Duodenal mucosa (tissue), 2 donors: ENCODE results near the gene STUB1.

ENCODE experiments used
- H3K27ac ChIP-seq: one replicate; pipeline ENCODE4 v1.7.0; 2013; ENCODE audit warnings: low read depth, low read length
- H3K27me3 ChIP-seq, 2 donors: one replicate each; pipeline ENCODE4 v1.7.0; 2013; ENCODE audit warnings: low read length in 2 of 2, control low read depth in 1 of 2; ENCODE audit not compliant: insufficient read depth in 2 of 2, control insufficient read depth in 1 of 2
- H3K36me3 ChIP-seq, 2 donors: one replicate each; pipeline ENCODE4 v1.7.0; 2013; ENCODE audit warnings: low read length in 2 of 2, control low read depth in 1 of 2; ENCODE audit not compliant: insufficient read depth in 2 of 2, control insufficient read depth in 1 of 2
- H3K4me1 ChIP-seq, 2 donors: one replicate each; pipeline ENCODE4 v1.7.0; 2013; ENCODE audit warnings: low read length in 2 of 2, control low read depth in 1 of 2; ENCODE audit not compliant: insufficient read depth in 2 of 2, control insufficient read depth in 1 of 2
- H3K4me3 ChIP-seq, 2 donors: one replicate each; pipeline ENCODE4 v1.7.0; 2013; ENCODE audit warnings: low read length in 2 of 2, low read depth in 1 of 2
- H3K9ac ChIP-seq, 2 donors: one replicate each; pipeline ENCODE4 v1.7.0; 2013; ENCODE audit warnings: low read length in 2 of 2, low read depth in 1 of 2
- H3K9me3 ChIP-seq, 2 donors: one replicate each; pipeline ENCODE4 v1.7.0; 2013; ENCODE audit warnings: low read length in 2 of 2, control low read depth in 1 of 2; ENCODE audit not compliant: control insufficient read depth in 1 of 2

The STUB1 gene

DNA sequence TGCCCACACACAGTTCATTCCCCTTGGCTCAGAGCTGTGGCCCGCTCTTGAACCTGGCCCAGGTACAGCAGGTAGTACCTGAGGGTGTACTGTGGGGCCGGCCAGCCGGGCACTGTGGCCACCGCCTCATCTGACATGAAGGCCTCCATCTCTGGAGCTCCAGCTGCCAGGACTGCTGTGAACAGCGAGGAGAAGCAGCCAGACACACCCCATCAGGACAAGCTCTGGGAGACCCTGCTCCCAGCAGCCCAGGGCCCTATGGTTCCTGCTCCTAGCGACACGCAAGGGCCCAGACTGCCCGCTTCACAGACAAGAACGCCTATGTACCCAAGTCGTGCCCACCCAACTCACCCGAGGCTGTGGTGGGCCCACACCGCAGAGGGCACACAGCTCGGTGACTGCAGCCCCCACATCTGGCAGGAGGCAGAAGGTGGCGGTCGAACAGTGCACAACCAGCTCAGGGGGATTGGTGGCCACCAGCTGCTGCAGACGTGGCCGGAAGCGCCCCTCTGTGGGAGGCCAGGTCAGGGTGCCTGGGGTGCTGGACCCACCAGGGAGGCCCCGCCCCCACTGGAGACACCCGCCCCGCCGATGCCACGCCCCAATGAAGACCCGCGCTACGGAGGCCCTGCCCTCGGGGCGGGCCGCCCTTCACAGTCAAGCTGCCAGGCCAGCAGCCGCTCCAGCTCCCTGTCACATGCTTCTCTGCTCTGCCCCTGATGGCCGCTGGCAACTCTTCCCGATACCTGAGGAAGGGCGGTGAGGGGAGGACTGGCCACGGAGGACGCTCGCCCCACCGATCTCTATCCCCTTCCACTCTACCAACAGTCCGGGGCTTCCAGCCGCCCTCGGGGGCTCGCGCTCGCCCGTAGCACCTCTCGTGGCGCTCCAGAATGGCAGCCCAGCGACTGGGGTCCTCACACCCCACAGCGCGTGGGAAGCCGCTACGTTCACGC lies 1.1 kb upstream of the STUB1 start:
- peak overlapping the region; percentile 35 to 72 for H3K4me3 ChIP-seq
- H3K27me3 ChIP-seq, result no peaks in the 10 kb centered on the region
- H3K9me3 ChIP-seq, result no peaks in the 10 kb centered on the region
- H3K9ac ChIP-seq, result peak overlapping the region in 1 of 2 donors; percentile 2
- peak overlapping the region; percentile 57 for H3K27ac ChIP-seq
- H3K4me1 ChIP-seq, result peaks cover 34 to 53% of the 10 kb centered on the region in 2 donors
- H3K36me3 ChIP-seq, result peaks cover 18 to 22% of the 10 kb centered on the region in 2 donors

DNA sequence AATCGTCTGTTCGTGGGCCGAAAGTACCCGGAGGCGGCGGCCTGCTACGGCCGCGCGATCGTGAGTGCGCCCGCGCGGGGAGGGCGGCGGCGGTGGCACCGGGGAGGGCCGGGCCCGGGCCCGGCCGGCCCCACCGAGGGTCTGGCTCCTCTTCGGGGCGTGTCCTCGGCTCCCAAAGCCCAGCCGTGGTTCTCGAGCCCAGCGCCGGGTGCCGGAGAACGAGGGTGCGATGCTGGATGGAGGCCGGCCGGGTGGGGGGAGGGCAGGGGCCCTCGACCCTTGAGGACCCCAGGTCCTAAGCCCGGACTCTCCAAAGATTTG lies 375 bp downstream of the STUB1 start:
- Histone ChIP-seq H3K9me3 (no peaks in the 10 kb centered on the region), H3K27me3 (no peaks in the 10 kb centered on the region), H3K27ac (peak overlapping the region; percentile 50), H3K4me1 (peaks cover 29 to 56% of the 10 kb centered on the region in 2 donors), H3K4me3 (peak overlapping the region; percentile 79 to 84), H3K36me3 (peaks cover 18 to 25% of the 10 kb centered on the region in 2 donors), H3K9ac (peak overlapping the region; percentile 76 to 78)

DNA sequence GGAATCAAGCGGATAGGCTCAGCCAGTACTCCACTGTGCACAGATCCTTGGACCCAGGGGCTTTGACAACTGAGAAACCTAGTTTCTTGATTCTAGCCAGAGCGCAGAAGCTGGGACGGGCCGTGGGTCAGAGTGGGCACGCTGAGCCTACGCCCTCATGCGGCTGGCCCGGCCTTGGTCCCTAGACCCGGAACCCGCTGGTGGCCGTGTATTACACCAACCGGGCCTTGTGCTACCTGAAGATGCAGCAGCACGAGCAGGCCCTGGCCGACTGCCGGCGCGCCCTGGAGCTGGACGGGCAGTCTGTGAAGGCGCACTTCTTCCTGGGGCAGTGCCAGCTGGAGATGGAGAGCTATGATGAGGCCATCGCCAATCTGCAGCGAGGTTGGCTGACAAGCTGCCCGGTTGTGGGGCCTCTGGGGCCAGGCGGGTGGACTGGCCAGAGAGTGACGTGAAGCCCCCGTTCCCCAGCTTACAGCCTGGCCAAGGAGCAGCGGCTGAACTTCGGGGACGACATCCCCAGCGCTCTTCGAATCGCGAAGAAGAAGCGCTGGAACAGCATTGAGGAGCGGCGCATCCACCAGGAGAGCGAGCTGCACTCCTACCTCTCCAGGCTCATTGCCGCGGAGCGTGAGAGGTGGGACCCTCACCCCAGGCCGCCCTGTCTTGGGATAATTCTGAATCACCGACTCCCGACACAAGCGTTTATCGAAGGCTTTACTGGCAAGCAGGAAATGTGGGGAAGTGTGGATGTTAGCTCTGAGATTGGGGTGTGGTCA lies 946 bp downstream of the STUB1 start:
- Histone ChIP-seq H3K9me3 (no peaks in the 10 kb centered on the region), H3K4me1 (peaks cover 27 to 54% of the 10 kb centered on the region in 2 donors), H3K9ac (peak overlapping the region; percentile 76 to 78), H3K4me3 (peak overlapping the region; percentile 79 to 84), H3K36me3 (peaks cover 18 to 25% of the 10 kb centered on the region in 2 donors), H3K27me3 (no peaks in the 10 kb centered on the region), H3K27ac (peak overlapping the region; percentile 39)

DNA sequence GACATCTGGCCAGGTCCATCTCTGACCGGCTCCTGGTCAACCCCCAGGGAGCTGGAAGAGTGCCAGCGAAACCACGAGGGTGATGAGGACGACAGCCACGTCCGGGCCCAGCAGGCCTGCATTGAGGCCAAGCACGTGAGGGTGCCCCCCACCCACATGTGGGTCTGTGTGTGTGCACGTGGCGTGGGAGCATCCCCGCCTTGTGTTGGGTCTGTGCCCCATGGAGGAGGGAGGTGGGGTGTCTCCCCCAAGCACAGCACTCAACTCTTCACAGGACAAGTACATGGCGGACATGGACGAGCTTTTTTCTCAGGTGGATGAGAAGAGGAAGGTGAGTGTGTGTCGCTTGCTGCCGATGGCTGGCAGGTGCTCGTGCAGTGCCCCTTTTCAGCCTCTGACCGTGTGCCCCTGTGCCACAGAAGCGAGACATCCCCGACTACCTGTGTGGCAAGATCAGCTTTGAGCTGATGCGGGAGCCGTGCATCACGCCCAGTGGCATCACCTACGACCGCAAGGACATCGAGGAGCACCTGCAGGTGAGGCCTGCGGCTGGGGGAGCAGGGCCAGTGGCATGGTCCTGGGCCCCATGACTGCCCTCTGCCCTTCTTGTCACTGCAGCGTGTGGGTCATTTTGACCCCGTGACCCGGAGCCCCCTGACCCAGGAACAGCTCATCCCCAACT lies 1.7 kb downstream of the STUB1 start:
- no peaks in the 10 kb centered on the region for H3K9me3 ChIP-seq
- H3K27me3 ChIP-seq, result no peaks in the 10 kb centered on the region
- peak overlapping the region; percentile 76 to 78 for H3K9ac ChIP-seq
- no peak overlapping the region for H3K27ac ChIP-seq
- H3K4me3 ChIP-seq, result peak overlapping the region; percentile 79 to 84
- H3K4me1 ChIP-seq, result peaks cover 19 to 47% of the 10 kb centered on the region in 2 donors
- peaks cover 21 to 31% of the 10 kb centered on the region in 2 donors for H3K36me3 ChIP-seq

- peak overlapping the region; percentile 71 to 77 for H3K4me3 ChIP-seq
- H3K9ac ChIP-seq, result peak overlapping the region in 1 of 2 donors; percentile 54
- no peaks in the 10 kb centered on the region for H3K27me3 ChIP-seq
- H3K4me1 ChIP-seq, result peaks cover 19 to 41% of the 10 kb centered on the region in 2 donors
- no peaks in the 10 kb centered on the region for H3K9me3 ChIP-seq
- H3K27ac ChIP-seq, result no peak overlapping the region
- peaks cover 21 to 40% of the 10 kb centered on the region in 2 donors for H3K36me3 ChIP-seq
These were observed 2.5 kb downstream of the STUB1 start for GRCh38 chr16:682493-683395.

DNA sequence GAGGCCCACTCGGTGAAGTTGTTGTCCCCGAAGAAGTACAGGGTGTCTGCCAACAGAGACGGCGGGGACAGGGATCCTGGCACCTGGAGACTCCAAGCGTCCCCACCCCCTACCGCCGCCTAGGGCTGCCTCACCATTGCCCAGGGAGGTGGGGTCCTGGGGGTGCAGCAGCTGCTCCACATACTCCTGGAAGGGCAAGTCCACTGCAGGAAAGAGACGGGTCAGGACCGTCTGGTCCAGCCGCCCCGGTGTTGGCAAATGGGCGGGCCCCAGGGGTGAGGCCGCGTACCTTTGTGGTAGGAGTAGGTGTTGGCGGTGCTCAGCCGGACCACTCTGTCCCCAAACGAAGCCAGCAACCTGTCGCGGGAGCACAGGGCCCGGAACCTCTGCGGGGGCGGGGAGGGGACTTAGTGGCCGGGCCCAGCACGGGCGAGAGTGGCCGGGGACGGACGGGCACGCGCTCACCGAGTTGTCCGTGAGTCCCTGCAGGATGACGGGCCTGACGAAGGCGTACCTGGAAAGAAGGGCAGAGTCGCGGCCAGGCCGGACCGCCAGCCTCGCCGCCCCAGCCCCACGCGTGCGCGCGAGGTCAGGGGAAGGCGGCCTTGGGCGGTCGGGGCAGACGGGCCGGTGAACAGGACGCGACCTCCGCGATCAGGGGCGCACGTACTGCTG lies 3.3 kb downstream of the STUB1 start:
- peaks cover 19 to 41% of the 10 kb centered on the region in 2 donors for H3K4me1 ChIP-seq
- no peaks in the 10 kb centered on the region for H3K27me3 ChIP-seq
- H3K4me3 ChIP-seq, result peak overlapping the region; percentile 71 to 77
- no peaks in the 10 kb centered on the region for H3K9me3 ChIP-seq
- peaks cover 21 to 42% of the 10 kb centered on the region in 2 donors for H3K36me3 ChIP-seq
- peak overlapping the region; percentile 43 to 54 for H3K9ac ChIP-seq
- peak overlapping the region; percentile 66 for H3K27ac ChIP-seq

DNA sequence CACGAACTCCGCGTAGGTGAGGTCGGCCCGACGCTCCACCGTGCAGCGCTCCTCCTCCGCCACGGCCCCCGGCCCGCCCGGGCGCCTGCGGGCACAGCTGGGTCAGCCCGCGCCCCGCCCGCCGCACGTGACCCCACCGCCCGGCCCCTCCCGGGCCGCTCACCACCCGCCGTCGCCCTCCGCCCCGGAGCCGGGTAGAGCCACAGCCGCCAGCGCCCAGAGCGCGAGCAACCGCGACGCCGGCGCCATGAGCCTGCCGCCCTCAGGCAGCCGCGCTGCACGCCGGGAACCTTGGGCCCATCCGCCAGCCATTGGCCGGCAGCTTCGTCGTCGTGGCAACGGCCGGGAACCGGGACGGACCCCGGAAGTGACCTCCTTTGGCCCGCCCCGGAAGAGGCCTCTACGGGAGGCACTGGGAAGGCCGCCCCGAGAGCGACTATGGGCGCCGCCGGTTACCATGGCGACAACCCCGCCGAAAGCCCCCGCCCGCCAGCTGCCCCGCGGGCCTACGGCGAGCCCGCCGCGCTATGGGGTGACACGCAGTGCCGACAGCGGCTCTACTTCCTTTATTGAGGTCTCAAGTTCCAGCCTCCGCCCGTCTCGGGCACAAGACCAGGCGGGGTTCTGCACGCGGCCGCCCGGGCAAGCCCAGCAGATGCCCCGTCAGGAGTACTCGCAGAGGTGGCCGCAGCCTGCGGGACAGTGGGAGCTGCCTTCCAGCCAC lies 4.0 kb downstream of the STUB1 start, which contains the start of gene JMJD8:
Gene JMJD8, minus strand, starts transcription at position 264 of the 724 bp plus-strand sequence. Its CDS starts 15 bp downstream, at position 249.
- Histone ChIP-seq H3K27me3 (no peaks in the 10 kb centered on the region), H3K9ac (peak within 1 kb of the TSS; percentile 43 to 54), H3K9me3 (no peaks in the 10 kb centered on the region), H3K27ac (peak within 1 kb of the TSS; percentile 70), H3K36me3 (peaks cover 21 to 42% of the 10 kb centered on the region in 2 donors), H3K4me1 (peaks cover 21 to 47% of the 10 kb centered on the region in 2 donors), H3K4me3 (peak within 1 kb of the TSS; percentile 71 to 77)

- H3K9me3 ChIP-seq, result no peaks in the 10 kb centered on the region
- H3K27me3 ChIP-seq, result no peaks in the 10 kb centered on the region
- H3K4me3 ChIP-seq, result peak overlapping the region in 1 of 2 donors; percentile 16
- peaks cover 21 to 42% of the 10 kb centered on the region in 2 donors for H3K36me3 ChIP-seq
- peaks cover 26 to 54% of the 10 kb centered on the region in 2 donors for H3K4me1 ChIP-seq
- no peak overlapping the region for H3K9ac ChIP-seq
- no peak overlapping the region for H3K27ac ChIP-seq
These were observed 4.9 kb downstream of the STUB1 start for GRCh38 chr16:684961-685696.
